Endothelial cell of umbilical vein (primary cell): ENCODE measurements around the gene VIPR1. TPM values are rescaled to one million over a fixed set of nuclear protein-coding genes. Genes with fewer than 3 reads are reported as not detected.

Experiments used
- BruUV-seq: library from RNA; stranded (reverse); fragments of 400-500 nt; replicated peaks from 2 replicates; lab custom pipeline; 2021; lab: Mats Ljungman, UMichigan
- CTCF ChIA-PET: fragments of 300-600, 350-600 bp; sonication (Branson Sonifier 250); formaldehyde crosslinking; loops from one replicate; lab custom pipeline; 2021; ENCODE audit warnings: antibody characterized with exemption, inconsistent platforms; lab: Charles Lee
- POLR2A ChIA-PET: fragments of 300-600, 350-600 bp; sonication (Branson Sonifier 250); formaldehyde crosslinking; loops from one replicate; lab custom pipeline; 2021; ENCODE audit warnings: antibody characterized with exemption, inconsistent platforms; lab: Charles Lee
- DNase-seq: peaks from one replicate; pipeline ENCODE4 v3.0.0-alpha.2; 2011; ENCODE audit warnings: low read depth, low spot score
- FAIRE-seq: peaks from 2 replicates; lab custom pipeline; 2011; peaks lifted over from hg19 to GRCh38; lab: Jason Lieb, UNC
- H2AFZ ChIP-seq: 2 replicates; pipeline ENCODE4 v1.6.0; 2012; ENCODE audit warnings: low read depth, low read length, control low read depth, inconsistent platforms
- H3K27ac ChIP-seq: 2 replicates; pipeline ENCODE4 v1.5.1; 2011; ENCODE audit warnings: low read depth, mild to moderate bottlenecking, control low read depth, low read length, moderate library complexity; ENCODE audit not compliant: insufficient read depth
- H3K27me3 ChIP-seq, 2 experiments: 2 replicates each; pipeline versions ENCODE4 v1.6.0 to v1.6.1; 2011; ENCODE audit warnings: low read length in 2 of 2, mixed read lengths in 1 of 2; ENCODE audit not compliant: control insufficient read depth in 2 of 2, insufficient read depth in 2 of 2
- H3K36me3 ChIP-seq, 2 experiments: 2 replicates in 1 of 2; 3 replicates in 1 of 2; pipeline ENCODE4 v1.5.1; 2011; ENCODE audit warnings: low read length in 2 of 2, mild to moderate bottlenecking in 1 of 2, moderate library complexity in 1 of 2; ENCODE audit not compliant: control insufficient read depth in 2 of 2, insufficient read depth in 2 of 2; ENCODE audit errors: extremely low read depth in 1 of 2
- H3K4me1 ChIP-seq: 3 replicates; pipeline ENCODE4 v1.5.1; 2011; ENCODE audit warnings: mild to moderate bottlenecking, low read length; ENCODE audit not compliant: control insufficient read depth, insufficient read depth; ENCODE audit errors: extremely low read depth
- H3K4me2 ChIP-seq: 2 replicates; pipeline ENCODE4 v1.6.1; 2011; ENCODE audit warnings: low read length, control low read depth, mixed read lengths; ENCODE audit not compliant: insufficient read depth
- H3K4me3 ChIP-seq, 3 experiments: fragments of 200-600 bp in 1 of 3; sonication (generic), shearing (Covaris generic) in 1 of 3; replicated peaks in 1 of 3; 2 replicates each; pipeline ENCODE4 v1.5.1; 2011 to 2016; ENCODE audit warnings: control low read depth in 3 of 3, low read length in 3 of 3, mild to moderate bottlenecking in 2 of 3, inconsistent platforms in 1 of 3, low read depth in 1 of 3, moderate library complexity in 1 of 3; ENCODE audit not compliant: insufficient read depth in 1 of 3
- H3K79me2 ChIP-seq: 2 replicates; pipeline ENCODE4 v1.6.0; 2012; ENCODE audit warnings: low read length, inconsistent platforms; ENCODE audit not compliant: control insufficient read depth, insufficient read depth
- H3K9ac ChIP-seq: replicated peaks from 2 replicates; pipeline ENCODE3; 2011; ENCODE audit warnings: low read length, control low read depth; ENCODE audit not compliant: insufficient read depth; ENCODE audit errors: extremely low read depth
- H3K9me1 ChIP-seq: replicated peaks from 3 replicates; pipeline ENCODE4 v1.6.0; 2011; ENCODE audit warnings: mild to moderate bottlenecking, low read length; ENCODE audit not compliant: control insufficient read depth, insufficient read depth; ENCODE audit errors: extremely low read depth
- H3K9me3 ChIP-seq: replicated peaks from 2 replicates; pipeline ENCODE4 v1.5.1; 2012; ENCODE audit warnings: low read length, inconsistent platforms; ENCODE audit not compliant: control insufficient read depth, insufficient read depth
- H4K20me1 ChIP-seq: replicated peaks from 2 replicates; pipeline ENCODE3; 2011; ENCODE audit warnings: mild to moderate bottlenecking, low read length; ENCODE audit not compliant: control insufficient read depth, insufficient read depth; ENCODE audit errors: extremely low read depth
- EZH2 ChIP-seq: IDR thresholded peaks from 2 replicates; pipeline ENCODE4 v1.6.1; 2012; ENCODE audit warnings: borderline replicate concordance, low read depth, mild to moderate bottlenecking, moderate library complexity, low read length, inconsistent platforms; ENCODE audit not compliant: severe bottlenecking
- JUN ChIP-seq: IDR thresholded peaks from 2 replicates; pipeline ENCODE4 v1.6.1; 2011; ENCODE audit warnings: borderline replicate concordance, low read depth; ENCODE audit not compliant: insufficient read length, insufficient read depth
- POLR2AphosphoS5 ChIP-seq: IDR thresholded peaks from 2 replicates; pipeline ENCODE4 v1.6.1; 2012; ENCODE audit warnings: low read depth, mild to moderate bottlenecking, control low read depth, low read length, moderate library complexity; ENCODE audit not compliant: insufficient read depth
- dilution Hi-C: fragments of 300-500 bp; cut with MboI; formaldehyde crosslinking; loops from one replicate; pipeline ENCODE4 v1.15.0; 2019; ENCODE audit warnings: low sequenced_read_pairs; ENCODE audit not compliant: extremely low pct_ligation_motif_present
- intact Hi-C: fragments of 100-400 bp; cut with micrococcal nuclease; formaldehyde crosslinking; loops from one replicate; pipeline ENCODE4 v1.10.0; 2022
- polyA plus RNA-seq, 4 experiments: library from polyadenylated mRNA; depleted of rRNA in 3 of 4; stranded (reverse) in 3 of 4; unstranded in 1 of 4; fragments of >200 nt; gene quantifications; 2 replicates each; pipeline versions ENCODE4 v1.2.1 to v1.2.3, GENCODE V29; 2011 to 2012; ENCODE audit warnings: missing spikeins in 1 of 4
- total RNA-seq: library from RNA; stranded (reverse); gene quantifications from 2 replicates; pipeline ENCODE4 v1.2.3, GENCODE V29; 2021
- TF ChIP-seq, protein P1 (sequence below), 2 donors: IDR thresholded peaks; 1 replicate in 1 of 2; 2 replicates in 1 of 2; pipeline ENCODE4 v1.5.1; 2011; ENCODE audit warnings: low read length in 2 of 2, mild to moderate bottlenecking in 2 of 2, moderate library complexity in 2 of 2, control low read depth in 1 of 2, inconsistent platforms in 1 of 2, low read depth in 1 of 2; ENCODE audit not compliant: insufficient read depth in 1 of 2; ENCODE audit errors: extremely low read depth in 1 of 2
- TF ChIP-seq, protein P2 (sequence below): IDR thresholded peaks from 2 replicates; pipeline ENCODE4 v1.6.1; 2011; ENCODE audit not compliant: insufficient read depth, insufficient read length

The VIPR1 gene
- total and polyA plus RNA-seq, 2 donors (not counting 3 experiments of a cell fraction or from before 2014, with no cell fraction given), result 3.8 to 4.7 TPM

- Histone ChIP-seq H3K9ac (peak overlapping the region; percentile 86), H3K4me2 (peak overlapping the region; percentile 70), H3K27ac (peak overlapping the region; percentile 70), H3K4me3 (peak overlapping the region; percentile 80 to 82 (median 81)), H4K20me1 (no peaks in the 10 kb centered on the region), H3K9me3 (no peaks in the 10 kb centered on the region), H2AFZ (peak overlapping the region; percentile 96), H3K27me3 (no peaks in the 10 kb centered on the region), H3K9me1 (no peaks in the 10 kb centered on the region), H3K79me2 (peaks cover 44% of the 10 kb centered on the region), H3K36me3 (no peaks in the 10 kb centered on the region), H3K4me1 (peaks cover 18% of the 10 kb centered on the region)
- intact Hi-C loops (loop anchor here (1.0 kb wide), 1 partner anchor 9 kb away; no protein-coding TSS in a partner anchor), dilution Hi-C loops (no loop called here)
- DNase-seq (no peak), FAIRE-seq (no peak)
- TF ChIP-seq POLR2AphosphoS5 (no peak), JUN (no peak), EZH2 (no peak)
- TF ChIP-seq, protein P1, sequence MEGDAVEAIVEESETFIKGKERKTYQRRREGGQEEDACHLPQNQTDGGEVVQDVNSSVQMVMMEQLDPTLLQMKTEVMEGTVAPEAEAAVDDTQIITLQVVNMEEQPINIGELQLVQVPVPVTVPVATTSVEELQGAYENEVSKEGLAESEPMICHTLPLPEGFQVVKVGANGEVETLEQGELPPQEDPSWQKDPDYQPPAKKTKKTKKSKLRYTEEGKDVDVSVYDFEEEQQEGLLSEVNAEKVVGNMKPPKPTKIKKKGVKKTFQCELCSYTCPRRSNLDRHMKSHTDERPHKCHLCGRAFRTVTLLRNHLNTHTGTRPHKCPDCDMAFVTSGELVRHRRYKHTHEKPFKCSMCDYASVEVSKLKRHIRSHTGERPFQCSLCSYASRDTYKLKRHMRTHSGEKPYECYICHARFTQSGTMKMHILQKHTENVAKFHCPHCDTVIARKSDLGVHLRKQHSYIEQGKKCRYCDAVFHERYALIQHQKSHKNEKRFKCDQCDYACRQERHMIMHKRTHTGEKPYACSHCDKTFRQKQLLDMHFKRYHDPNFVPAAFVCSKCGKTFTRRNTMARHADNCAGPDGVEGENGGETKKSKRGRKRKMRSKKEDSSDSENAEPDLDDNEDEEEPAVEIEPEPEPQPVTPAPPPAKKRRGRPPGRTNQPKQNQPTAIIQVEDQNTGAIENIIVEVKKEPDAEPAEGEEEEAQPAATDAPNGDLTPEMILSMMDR (IDR thresholded peaks at IDR 0.05; ENCODE audit: extremely low read depth in 1 of 2, insufficient read depth in 1 of 2, low read depth in 1 of 2, low read length in 2 of 2), result no peak
- TF ChIP-seq, protein P2, sequence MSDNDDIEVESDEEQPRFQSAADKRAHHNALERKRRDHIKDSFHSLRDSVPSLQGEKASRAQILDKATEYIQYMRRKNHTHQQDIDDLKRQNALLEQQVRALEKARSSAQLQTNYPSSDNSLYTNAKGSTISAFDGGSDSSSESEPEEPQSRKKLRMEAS, result no peak
- POLR2A ChIA-PET, result no interaction called here
- CTCF ChIA-PET, result interaction anchor here (0.9 to 1.8 kb wide), 7 partner anchors 10 to 53 kb away, joined by 3 to 8 read pairs (median 4); partner anchors contain the start of genes NKTR and SS18L2
- BruUV-seq, result no TSS peak
These were observed 78.9 kb downstream of the VIPR1 start for GRCh38 chr3:42581400-42581708.
